ENCODE data around the gene OR5K1.

DNA sequence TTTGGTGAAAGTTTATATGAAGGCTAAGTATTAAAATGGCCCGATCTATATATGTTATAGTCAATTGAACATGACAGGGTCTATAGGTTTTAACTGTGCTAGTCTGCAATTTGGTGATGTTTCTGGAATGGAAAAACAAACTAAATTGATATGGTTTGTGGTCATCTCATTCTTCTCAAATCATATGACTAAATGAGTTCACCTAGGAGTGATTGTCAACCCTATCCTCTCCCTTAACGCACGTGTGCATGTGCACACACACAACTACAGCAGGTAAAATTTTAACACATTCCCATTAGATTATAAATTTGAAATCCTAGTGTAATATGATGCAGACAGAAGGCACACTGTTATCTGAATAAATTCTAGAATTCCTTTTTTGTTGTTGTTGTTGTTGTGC, 50.7 kb downstream of the OR5K1 start:
- no peak for TF ChIP-seq POLR2AphosphoS5 (IDR thresholded peaks at IDR 0.05; ENCODE audit: low read depth, low read length)
- no peak; the same call in 1 of the 2 replicates for TF ChIP-seq POLR2A (IDR thresholded peaks at IDR 0.05; ENCODE audit: low read depth, low read length)

Measured in GM12891 (cell line).